ENCODE measurements around the gene FSTL4. TPM values are rescaled to one million over a fixed set of nuclear protein-coding genes. Genes with fewer than 3 reads are reported as not detected.

FSTL4 gene
- total RNA-seq, 4 donors from 2014 or later = 0.33 to 0.78 (median 0.34) TPM; not detected in 1

GRCh38 chr5:133389066-133389590 lies 223.2 kb downstream of the FSTL4 start:
- TF ChIP-seq POLR2AphosphoS5 (IDR thresholded peaks at IDR 0.05) (no peak), CTCF (IDR thresholded peaks at IDR 0.05) (no peak), EP300 (IDR thresholded peaks at IDR 0.05) (no peak), POLR2A (IDR thresholded peaks at IDR 0.05; ENCODE audit: low read depth) (no peak)
- WGBS = 56% methylated on average over 4 of the region's 4 CpGs
- H3K4me1 ChIP-seq = no peaks in the 10 kb centered on the region
- no peaks in the 10 kb centered on the region for H3K9me3 ChIP-seq
- peaks cover 0 to 44% (median 0%) of the 10 kb centered on the region in 4 donors for H3K27me3 ChIP-seq
- DNase-seq (ENCODE audit: extremely low spot score) = peak; percentile 88
- no peaks in the 10 kb centered on the region for H3K36me3 ChIP-seq
- intact Hi-C loops (cut with DNase I) = no loop called here
- no peak overlapping the region for H3K4me3 ChIP-seq
- H3K27ac ChIP-seq (replicated peaks in 1 of 4) = no peak overlapping the region

DNA sequence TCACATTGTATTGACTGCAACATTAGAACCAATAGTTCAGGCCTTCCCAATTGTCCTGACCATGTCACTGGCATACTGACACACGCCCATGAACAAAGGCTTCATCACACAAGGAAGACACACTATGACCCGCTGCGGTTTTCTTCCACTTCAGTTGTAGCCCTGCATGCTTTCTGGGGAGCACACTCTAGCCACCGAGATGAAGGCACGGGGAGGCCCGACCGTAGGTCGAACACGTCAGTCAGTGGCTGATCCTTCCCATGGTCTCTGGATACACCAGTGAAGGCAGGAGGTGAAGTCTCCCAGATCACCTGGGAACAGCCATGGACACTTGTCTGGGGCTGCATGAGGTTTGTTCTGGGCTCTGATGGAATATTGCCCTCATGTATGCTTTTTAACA lies 224.7 kb downstream of the FSTL4 start:
- H3K4me3 ChIP-seq = no peak overlapping the region
- no peak for TF ChIP-seq EP300 (IDR thresholded peaks at IDR 0.05)
- no peak for TF ChIP-seq POLR2AphosphoS5 (IDR thresholded peaks at IDR 0.05)
- no peak for TF ChIP-seq POLR2A (IDR thresholded peaks at IDR 0.05; ENCODE audit: low read depth)
- TF ChIP-seq CTCF (IDR thresholded peaks at IDR 0.05) = no peak
- H3K36me3 ChIP-seq = no peaks in the 10 kb centered on the region
- intact Hi-C loops (cut with DNase I) = no loop called here
- WGBS = 93% methylated on average over 9 of the region's 9 CpGs
- H3K9me3 ChIP-seq = no peaks in the 10 kb centered on the region
- no peak overlapping the region for H3K27ac ChIP-seq (replicated peaks in 1 of 4)
- H3K27me3 ChIP-seq = peaks cover 0 to 46% (median 2%) of the 10 kb centered on the region in 4 donors
- DNase-seq (ENCODE audit: extremely low spot score) = no peak
- no peaks in the 10 kb centered on the region for H3K4me1 ChIP-seq

DNA sequence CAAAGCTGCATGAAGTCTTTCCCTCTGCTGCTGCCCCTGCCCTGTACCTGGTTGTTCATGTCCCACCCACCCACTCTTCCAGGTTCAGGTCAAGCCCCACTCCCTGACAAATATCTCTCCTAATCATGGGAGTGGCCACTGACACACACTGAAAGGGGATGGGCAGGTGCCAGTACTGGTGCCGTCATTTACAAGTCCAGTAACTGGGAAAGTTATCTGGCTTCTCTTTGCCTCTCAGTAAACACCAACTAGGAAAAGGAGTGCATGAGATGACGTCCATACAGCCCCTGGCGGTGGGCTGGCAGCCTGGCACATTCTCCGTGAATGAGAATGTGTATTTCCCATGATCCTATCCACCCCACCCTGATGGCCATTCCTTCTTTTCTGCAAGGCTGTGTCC lies 225.2 kb downstream of the FSTL4 start:
- H3K27ac ChIP-seq (replicated peaks in 1 of 4) = no peak overlapping the region
- H3K27me3 ChIP-seq = peaks cover 0 to 49% (median 2%) of the 10 kb centered on the region in 4 donors
- 68% methylated on average over 4 of the region's 4 CpGs for WGBS
- no peaks in the 10 kb centered on the region for H3K9me3 ChIP-seq
- TF ChIP-seq CTCF (IDR thresholded peaks at IDR 0.05) = no peak
- TF ChIP-seq POLR2AphosphoS5 (IDR thresholded peaks at IDR 0.05) = no peak
- TF ChIP-seq POLR2A (IDR thresholded peaks at IDR 0.05; ENCODE audit: low read depth) = no peak
- no peak for TF ChIP-seq EP300 (IDR thresholded peaks at IDR 0.05)
- no peak for DNase-seq (ENCODE audit: extremely low spot score)
- H3K4me1 ChIP-seq = no peaks in the 10 kb centered on the region
- no peak overlapping the region for H3K4me3 ChIP-seq
- intact Hi-C loops (cut with DNase I) = no loop called here
- no peaks in the 10 kb centered on the region for H3K36me3 ChIP-seq

DNA sequence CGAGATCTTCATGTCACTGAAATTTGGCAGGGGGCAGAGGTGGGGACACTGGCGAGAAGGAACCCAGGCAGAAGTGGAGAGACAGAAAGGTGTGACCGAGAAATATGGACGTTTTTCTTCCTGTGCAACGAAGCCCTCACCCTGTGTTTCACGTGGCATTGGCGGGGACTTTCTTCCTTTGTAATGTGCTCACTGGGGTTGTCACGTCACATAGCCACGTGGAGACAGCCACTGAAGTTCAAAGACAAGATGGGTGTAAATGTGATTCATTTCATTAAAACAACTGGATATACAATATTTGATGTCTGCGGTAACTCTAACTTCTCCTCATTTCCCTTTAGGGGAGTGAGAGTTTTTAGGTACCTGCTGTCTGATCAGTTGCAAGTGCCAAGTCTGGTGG lies 225.7 kb downstream of the FSTL4 start:
- DNase-seq (ENCODE audit: extremely low spot score) = no peak
- H3K36me3 ChIP-seq = no peaks in the 10 kb centered on the region
- H3K9me3 ChIP-seq = no peaks in the 10 kb centered on the region
- H3K4me3 ChIP-seq = no peak overlapping the region
- peaks cover 0 to 53% (median 2%) of the 10 kb centered on the region in 4 donors for H3K27me3 ChIP-seq
- intact Hi-C loops (cut with DNase I) = no loop called here
- H3K27ac ChIP-seq (replicated peaks in 1 of 4) = no peak overlapping the region
- 74% methylated on average over 10 of the region's 10 CpGs for WGBS
- no peaks in the 10 kb centered on the region for H3K4me1 ChIP-seq
- TF ChIP-seq EP300 (IDR thresholded peaks at IDR 0.05) (no peak), POLR2AphosphoS5 (IDR thresholded peaks at IDR 0.05) (no peak), CTCF (IDR thresholded peaks at IDR 0.05) (no peak), POLR2A (IDR thresholded peaks at IDR 0.05; ENCODE audit: low read depth) (no peak)

GRCh38 chr5:133385346-133385745 lies 227.0 kb downstream of the FSTL4 start:
- peaks cover 0 to 40% (median 2%) of the 10 kb centered on the region in 4 donors for H3K27me3 ChIP-seq
- H3K4me1 ChIP-seq = no peaks in the 10 kb centered on the region
- intact Hi-C loops (cut with DNase I) = no loop called here
- H3K36me3 ChIP-seq = no peaks in the 10 kb centered on the region
- no peak for TF ChIP-seq POLR2A (IDR thresholded peaks at IDR 0.05; ENCODE audit: low read depth)
- TF ChIP-seq EP300 (IDR thresholded peaks at IDR 0.05) = no peak
- TF ChIP-seq POLR2AphosphoS5 (IDR thresholded peaks at IDR 0.05) = no peak
- no peak for TF ChIP-seq CTCF (IDR thresholded peaks at IDR 0.05)
- no peak overlapping the region for H3K27ac ChIP-seq (replicated peaks in 1 of 4)
- H3K4me3 ChIP-seq = no peak overlapping the region
- DNase-seq (ENCODE audit: extremely low spot score) = no peak
- H3K9me3 ChIP-seq = no peaks in the 10 kb centered on the region
- WGBS = 95% methylated on average over 5 of the region's 5 CpGs
